Measurements from ENCODE around the gene ID2.
A peak's percentile ranks its signal among the peaks of the same experiment; 100 is the strongest.

ID2 gene

GRCh38 chr2:8681786-8682692 is at the start of gene ID2:
Gene ID2, plus strand, starts transcription at chr2:8682056. Its CDS starts 110 bp downstream, at chr2:8682166.
- DNase-seq = peak; percentile 99

- no peak for DNase-seq
Observed at GRCh38 chr2:8632755-8633154, 49.1 kb upstream of the ID2 start.

- no peak for DNase-seq
Observed at GRCh38 chr2:8633186-8633734, 48.6 kb upstream of the ID2 start.

DNA sequence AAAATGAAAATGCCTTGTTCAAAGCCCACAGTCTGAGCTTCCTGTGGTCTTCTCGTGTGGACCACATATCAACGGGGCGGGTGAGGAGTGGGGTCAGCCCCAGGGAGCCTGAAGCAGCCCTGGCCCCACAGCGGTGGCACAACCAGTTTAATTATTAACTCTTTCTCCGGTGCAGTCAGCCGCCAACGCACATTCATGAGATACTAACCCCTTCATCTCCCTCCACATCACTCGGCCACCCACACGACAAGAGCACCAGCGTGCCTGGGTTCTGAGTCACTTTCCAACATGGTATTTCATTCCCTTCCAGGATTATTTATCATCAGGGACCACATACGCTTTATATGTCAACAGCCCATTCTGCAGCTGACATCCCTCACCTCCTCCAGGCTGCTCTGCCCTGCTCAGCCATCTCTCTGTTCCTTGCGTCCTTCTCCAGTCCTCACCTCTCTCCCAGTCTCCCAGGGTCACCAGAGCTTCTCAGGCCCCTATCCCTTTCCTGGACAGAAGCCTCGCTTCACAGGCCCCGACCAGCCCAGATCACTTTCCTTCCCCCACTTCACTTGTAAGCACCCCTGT is 48.0 kb upstream of the ID2 start:
- no peak for DNase-seq

DNA sequence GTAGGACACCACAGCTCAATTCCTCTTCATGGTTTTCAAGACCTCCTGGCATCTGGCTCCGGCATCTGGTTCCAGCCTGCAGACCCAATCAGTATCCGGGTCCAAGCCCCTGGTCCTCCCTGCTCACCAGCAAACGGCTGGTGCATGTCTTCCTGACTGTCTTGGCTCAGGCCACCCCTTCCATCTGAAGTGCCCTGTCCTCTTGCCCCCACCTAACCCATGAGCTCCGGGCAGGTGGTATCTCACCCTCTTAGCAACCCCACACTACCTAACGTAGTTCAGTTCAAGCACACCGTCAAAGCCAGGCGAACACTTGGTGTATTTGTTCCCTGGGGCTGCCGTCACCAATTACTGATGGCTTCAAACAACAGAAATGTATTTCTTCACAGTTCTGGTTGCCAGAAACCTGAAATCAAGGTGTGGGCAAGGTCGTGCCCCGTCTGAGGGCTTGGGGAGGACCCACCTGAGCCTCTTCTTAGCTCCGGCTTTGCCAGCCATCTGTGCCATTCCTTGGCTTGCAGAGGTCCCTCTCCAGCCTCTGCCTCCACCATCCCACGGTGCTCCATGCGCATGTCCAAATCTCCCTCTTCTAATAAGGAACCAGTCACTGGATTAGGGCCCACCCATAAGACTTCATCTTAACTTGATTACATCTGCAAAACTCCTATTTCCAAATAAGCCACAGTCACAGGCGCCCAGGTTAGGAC is 47.2 kb upstream of the ID2 start:
- no peak for DNase-seq

- DNase-seq = no peak
Observed at GRCh38 chr2:8636041-8636491, 45.8 kb upstream of the ID2 start.

- no peak for DNase-seq
Observed at GRCh38 chr2:8636721-8637636, 44.9 kb upstream of the ID2 start.

- no peak for DNase-seq
Observed at GRCh38 chr2:8638327-8638726, 43.5 kb upstream of the ID2 start.

DNA sequence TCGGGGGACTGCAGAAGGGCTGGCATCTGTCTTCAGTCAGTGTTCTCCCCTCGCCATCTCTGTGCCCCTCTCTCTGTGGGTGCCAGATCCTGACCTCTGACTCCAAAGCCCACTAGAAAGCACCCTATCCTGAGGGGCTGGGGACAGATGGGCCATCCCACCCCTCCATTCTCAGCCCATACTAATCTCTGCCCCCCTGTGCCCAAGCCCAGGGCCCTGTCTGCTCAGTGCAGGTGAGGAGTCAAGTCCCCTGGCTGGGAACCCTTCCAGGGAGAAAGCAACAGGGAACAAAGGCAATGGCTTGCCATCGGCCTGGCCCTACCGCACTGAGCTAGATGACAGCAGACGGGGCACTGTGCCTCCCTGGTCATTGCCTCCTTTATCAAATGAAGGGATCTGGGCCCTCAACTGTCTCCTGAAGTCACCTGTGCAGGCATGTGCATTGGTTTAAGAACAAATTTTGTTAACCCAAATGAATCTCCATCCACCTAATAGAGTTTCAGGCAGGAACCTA is 42.7 kb upstream of the ID2 start:
- DNase-seq = no peak

- DNase-seq = no peak
Observed at GRCh38 chr2:8640498-8640897, 41.4 kb upstream of the ID2 start.

DNA sequence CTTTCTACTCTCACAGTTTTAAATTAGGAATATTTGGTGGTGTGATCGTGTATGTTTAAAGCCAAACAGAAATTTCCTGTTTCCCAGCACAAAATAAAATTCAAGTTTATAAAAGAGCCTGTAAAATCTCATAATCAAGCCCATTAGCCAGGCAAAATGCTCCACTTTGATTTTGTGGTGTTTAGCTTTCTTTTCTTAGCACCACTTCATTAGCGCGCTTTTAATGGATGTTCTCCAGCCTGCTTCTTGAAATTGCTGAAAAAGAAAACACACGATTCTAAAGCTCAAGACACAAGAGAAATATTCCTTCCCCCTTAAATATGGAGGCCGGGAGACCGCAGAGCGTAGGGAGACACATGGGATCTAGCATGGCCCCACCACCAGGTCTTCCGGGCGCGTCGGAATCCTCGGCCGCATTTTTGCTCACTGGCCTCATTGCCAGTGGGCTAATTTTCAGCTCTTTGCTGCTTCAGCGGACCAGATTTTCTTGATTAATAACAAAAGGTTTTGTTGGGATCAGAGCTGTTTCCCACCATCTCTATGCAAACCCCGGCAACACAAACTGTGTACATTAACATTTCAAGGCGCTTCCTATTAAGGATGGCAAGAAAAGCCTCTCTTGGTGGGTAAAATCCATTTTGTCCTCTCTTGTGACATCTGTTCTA is 40.4 kb upstream of the ID2 start:
- no peak for DNase-seq

GRCh38 chr2:8642366-8643068 is 39.3 kb upstream of the ID2 start:
- DNase-seq = no peak

- no peak for DNase-seq
Observed at GRCh38 chr2:8643250-8643995, 38.4 kb upstream of the ID2 start.

DNA sequence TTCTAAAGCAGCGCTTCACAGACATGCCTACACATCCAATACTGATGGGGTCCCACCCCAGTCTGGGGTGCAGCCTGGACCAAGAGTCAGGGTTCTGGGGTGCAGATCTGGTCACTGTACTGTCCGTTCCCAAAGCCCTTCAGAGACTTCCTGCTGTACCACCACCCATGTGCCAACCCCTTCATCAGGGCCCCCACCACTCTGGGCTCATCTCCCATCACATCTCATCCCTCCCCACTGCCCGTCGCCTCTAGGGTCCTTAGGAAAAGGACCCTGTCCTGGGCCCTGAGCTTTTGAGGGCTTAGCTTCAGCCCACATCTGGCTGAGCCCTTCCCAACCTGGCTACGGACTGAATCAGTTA is 37.9 kb upstream of the ID2 start:
- no peak for DNase-seq

GRCh38 chr2:8644605-8645175 is 37.2 kb upstream of the ID2 start:
- DNase-seq = no peak

- DNase-seq = no peak
Observed at GRCh38 chr2:8645176-8645831, 36.6 kb upstream of the ID2 start.

GRCh38 chr2:8646731-8647461 is 35.0 kb upstream of the ID2 start:
- no peak for DNase-seq

- no peak for DNase-seq
Observed at GRCh38 chr2:8647462-8647857, 34.4 kb upstream of the ID2 start.

Measured in activated naive CD4-positive, alpha-beta T cell treated with anti-CD3 and anti-CD28 coated beads, Interleukin-2, amount 50 U/mL, for 16 hours (primary cell).